ENCODE data around the gene PHF21B.
"Not testable (repeated sequence)": the region's sequence is repeated elsewhere in the genome, so short reads cannot be mapped to it uniquely, and the experiment has no call there.

The PHF21B gene

DNA sequence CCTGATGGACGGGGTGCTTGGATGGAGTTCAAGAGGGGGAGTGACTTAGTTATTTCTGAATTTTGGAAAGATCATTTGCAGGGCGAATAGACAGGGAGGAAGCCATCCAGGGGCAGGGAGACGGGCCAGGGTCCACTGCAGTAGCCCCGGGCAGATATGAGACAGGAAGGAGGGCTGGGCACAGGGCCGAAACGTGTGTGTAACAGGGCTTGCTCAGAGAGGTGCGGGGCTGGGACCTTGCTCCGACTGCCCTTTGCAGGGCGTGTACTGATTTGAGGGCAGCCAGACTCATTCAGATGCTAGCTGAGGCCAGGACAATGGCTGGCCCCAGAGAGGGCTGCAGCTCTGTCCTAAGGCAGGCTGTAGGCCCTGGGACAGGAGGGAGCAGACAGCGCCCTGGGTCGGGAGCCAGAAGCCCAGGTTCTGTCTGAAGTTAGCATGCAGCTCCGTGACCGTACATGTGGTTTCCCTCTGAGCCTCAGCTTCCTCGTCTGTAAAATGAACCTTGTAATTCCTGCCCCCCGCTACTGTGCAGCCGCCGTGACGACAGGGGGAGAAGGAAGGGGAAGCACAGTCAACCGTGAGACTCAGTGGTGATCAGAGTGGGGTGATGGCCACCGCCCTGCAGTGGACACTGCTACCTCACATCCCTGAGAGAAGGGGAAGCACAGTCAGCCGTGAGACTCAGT is 103.4 kb downstream of the PHF21B start:
- peaks cover 54% of the 10 kb centered on the region for H3K36me3 ChIP-seq

GRCh38 chr22:44904492-44905152 is 105.2 kb downstream of the PHF21B start:
- H3K9me3 ChIP-seq (ENCODE audit: severe bottlenecking); H3K27ac ChIP-seq; DNase-seq; H3K4me3 ChIP-seq (ENCODE audit: low read depth, low read length); H3K27me3 ChIP-seq (ENCODE audit: insufficient read depth, low read depth, severe bottlenecking): not testable (repeated sequence)
- H3K36me3 ChIP-seq: peaks cover 38% of the 10 kb centered on the region

More for the DNA sequence above, 103.4 kb downstream of the PHF21B start:
- DNase-seq: no peak
- TF ChIP-seq, protein P1, sequence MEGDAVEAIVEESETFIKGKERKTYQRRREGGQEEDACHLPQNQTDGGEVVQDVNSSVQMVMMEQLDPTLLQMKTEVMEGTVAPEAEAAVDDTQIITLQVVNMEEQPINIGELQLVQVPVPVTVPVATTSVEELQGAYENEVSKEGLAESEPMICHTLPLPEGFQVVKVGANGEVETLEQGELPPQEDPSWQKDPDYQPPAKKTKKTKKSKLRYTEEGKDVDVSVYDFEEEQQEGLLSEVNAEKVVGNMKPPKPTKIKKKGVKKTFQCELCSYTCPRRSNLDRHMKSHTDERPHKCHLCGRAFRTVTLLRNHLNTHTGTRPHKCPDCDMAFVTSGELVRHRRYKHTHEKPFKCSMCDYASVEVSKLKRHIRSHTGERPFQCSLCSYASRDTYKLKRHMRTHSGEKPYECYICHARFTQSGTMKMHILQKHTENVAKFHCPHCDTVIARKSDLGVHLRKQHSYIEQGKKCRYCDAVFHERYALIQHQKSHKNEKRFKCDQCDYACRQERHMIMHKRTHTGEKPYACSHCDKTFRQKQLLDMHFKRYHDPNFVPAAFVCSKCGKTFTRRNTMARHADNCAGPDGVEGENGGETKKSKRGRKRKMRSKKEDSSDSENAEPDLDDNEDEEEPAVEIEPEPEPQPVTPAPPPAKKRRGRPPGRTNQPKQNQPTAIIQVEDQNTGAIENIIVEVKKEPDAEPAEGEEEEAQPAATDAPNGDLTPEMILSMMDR (IDR thresholded peaks at IDR 0.05; ENCODE audit: low read depth, low read length): no peak
- no peak overlapping the region for H3K4me3 ChIP-seq (ENCODE audit: low read depth, low read length)
- no peaks in the 10 kb centered on the region for H3K27me3 ChIP-seq (ENCODE audit: insufficient read depth, low read depth, severe bottlenecking)
- H3K27ac ChIP-seq: no peak overlapping the region
- H3K9me3 ChIP-seq (ENCODE audit: severe bottlenecking): peaks cover 2% of the 10 kb centered on the region

GRCh38 chr22:44903164-44903563 is 106.6 kb downstream of the PHF21B start:
- not testable (repeated sequence) for H3K9me3 ChIP-seq (ENCODE audit: severe bottlenecking); H3K27me3 ChIP-seq (ENCODE audit: insufficient read depth, low read depth, severe bottlenecking); H3K4me3 ChIP-seq (ENCODE audit: low read depth, low read length); DNase-seq; H3K27ac ChIP-seq
- peaks cover 33% of the 10 kb centered on the region for H3K36me3 ChIP-seq

- TF ChIP-seq, protein P1 (IDR thresholded peaks at IDR 0.05; ENCODE audit: low read depth, low read length): no peak
- peaks cover 3% of the 10 kb centered on the region for H3K9me3 ChIP-seq (ENCODE audit: severe bottlenecking)
- no peak overlapping the region for H3K27ac ChIP-seq
- no peak overlapping the region for H3K4me3 ChIP-seq (ENCODE audit: low read depth, low read length)
- peaks cover 24% of the 10 kb centered on the region for H3K36me3 ChIP-seq
- no peaks in the 10 kb centered on the region for H3K27me3 ChIP-seq (ENCODE audit: insufficient read depth, low read depth, severe bottlenecking)
- no peak for DNase-seq
Observed at GRCh38 chr22:44901301-44901700, 108.5 kb downstream of the PHF21B start.

DNA sequence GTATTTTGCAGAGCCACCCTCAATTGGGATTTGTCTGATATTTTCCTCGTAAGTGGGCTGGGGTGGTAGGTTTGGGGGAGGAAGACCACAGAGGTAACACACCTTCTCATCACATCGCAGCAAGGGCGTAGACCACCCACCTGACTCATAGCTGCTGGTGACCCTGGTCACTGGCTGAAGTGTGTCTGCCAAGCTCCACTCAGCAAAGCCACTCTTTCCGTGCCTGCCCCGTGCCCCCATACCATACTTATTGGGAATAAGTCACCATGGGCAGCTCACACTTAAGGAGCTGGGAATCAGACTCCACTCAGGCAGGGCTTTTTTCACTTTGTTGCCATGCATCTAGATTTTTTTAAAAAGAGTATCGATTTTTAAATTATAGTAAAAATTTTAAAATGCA is 111.6 kb downstream of the PHF21B start:
- no peaks in the 10 kb centered on the region for H3K27me3 ChIP-seq (ENCODE audit: insufficient read depth, low read depth, severe bottlenecking)
- H3K9me3 ChIP-seq (ENCODE audit: severe bottlenecking): peaks cover 3% of the 10 kb centered on the region
- TF ChIP-seq, protein P1 (IDR thresholded peaks at IDR 0.05; ENCODE audit: low read depth, low read length): no peak
- no peak for DNase-seq
- no peak overlapping the region for H3K4me3 ChIP-seq (ENCODE audit: low read depth, low read length)
- no peak overlapping the region for H3K27ac ChIP-seq
- peaks cover 29% of the 10 kb centered on the region for H3K36me3 ChIP-seq

GRCh38 chr22:44895296-44896055 is 114.3 kb downstream of the PHF21B start:
- TF ChIP-seq, protein P1 (IDR thresholded peaks at IDR 0.05; ENCODE audit: low read depth, low read length): no peak
- Histone ChIP-seq H3K4me3 (ENCODE audit: low read depth, low read length) (no peak overlapping the region), H3K36me3 (peaks cover 46% of the 10 kb centered on the region), H3K9me3 (ENCODE audit: severe bottlenecking) (no peaks in the 10 kb centered on the region), H3K27ac (peak overlapping the region; percentile 76), H3K27me3 (ENCODE audit: insufficient read depth, low read depth, severe bottlenecking) (no peaks in the 10 kb centered on the region)
- DNase-seq: no peak
